ENCODE results near the gene CELSR1.
A peak's percentile ranks its signal among the peaks of the same experiment; 100 is the strongest.

Gene CELSR1

DNA sequence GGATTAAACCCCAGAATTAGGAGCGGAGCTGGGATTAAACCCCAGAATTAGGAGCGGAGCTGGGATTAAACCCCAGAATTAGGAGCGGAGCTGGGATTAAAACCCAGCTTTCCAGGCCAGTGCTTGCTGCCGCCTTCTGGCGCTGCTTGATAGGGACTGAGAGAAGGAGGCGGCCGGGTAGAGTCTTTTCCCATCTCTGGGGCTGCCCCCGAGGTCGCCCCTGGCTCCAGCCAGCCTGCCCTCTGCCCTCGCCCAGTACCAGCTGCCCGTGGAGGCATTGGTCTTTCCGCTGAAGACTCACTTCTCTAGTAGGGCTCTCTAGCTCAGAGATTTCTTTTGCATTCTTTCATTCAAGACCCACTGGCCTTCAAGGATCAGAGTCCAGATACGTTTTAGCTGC, 196.7 kb downstream of the CELSR1 start:
- DNase-seq (ENCODE audit: extremely low read depth in 1 of 2, low read depth in 1 of 2), result no peak

DNA sequence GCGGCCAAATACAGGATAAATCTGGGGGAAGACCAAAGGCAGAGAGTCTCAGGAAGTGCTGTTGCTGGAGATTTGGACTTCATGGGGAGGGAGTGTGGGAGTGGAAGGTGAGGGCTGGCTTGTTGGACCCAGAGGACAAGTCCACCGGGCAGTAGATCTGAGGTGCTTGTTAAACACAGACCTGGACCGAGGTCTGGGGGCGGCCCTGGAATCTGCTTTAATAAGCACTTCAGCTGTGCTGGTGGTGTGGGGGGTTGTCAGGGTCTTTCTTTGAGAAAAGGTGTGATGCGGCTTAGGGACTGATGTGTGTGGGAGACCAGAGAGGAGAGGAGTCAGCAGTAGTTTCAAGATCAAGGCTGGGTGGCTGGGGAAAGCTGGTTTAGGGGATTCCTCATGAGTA, 197.5 kb downstream of the CELSR1 start:
- no peak for DNase-seq (ENCODE audit: extremely low read depth in 1 of 2, low read depth in 1 of 2)

DNA sequence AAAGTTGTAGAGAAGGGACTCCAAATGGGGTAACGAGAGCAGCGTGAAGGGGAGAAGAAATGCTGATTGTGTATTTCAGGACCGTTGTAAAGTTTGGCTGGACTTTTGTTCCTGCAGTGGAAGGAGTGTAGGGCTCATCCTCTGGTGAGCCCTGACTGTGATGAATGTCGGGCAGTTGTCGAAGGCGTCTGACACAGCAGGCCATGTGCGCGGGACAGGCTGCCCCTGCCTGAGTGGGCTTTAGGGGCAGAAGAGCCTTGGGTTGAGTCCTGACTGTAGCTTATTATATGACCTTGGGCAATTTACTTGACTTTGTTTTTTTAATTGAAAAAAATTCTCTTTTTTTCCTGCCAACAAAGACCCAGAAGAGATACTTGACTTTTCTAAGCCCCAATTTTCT, 198.8 kb downstream of the CELSR1 start:
- DNase-seq (ENCODE audit: extremely low read depth in 1 of 2, low read depth in 1 of 2), result no peak

DNA sequence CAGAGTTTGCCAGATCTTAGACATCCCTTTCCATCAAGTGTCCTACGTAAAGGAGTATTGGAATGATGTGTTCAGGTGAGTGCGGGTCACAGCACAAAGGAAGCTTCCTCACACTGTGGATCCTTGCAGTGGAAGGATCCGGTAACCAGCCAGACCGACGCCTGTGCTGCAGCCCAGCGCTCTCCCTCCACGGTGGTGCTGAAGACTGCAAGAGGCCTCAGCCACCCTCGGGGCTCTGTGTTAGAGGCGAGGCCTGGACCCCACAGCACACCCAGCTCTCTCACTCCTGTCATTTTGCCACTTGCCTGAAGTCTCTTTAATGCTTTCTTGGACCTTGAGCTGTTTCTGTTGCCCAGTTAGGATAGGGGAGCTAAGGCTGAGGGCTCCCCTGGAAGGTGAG, 199.6 kb downstream of the CELSR1 start:
- DNase-seq (ENCODE audit: extremely low read depth in 1 of 2, low read depth in 1 of 2), result no peak

DNA sequence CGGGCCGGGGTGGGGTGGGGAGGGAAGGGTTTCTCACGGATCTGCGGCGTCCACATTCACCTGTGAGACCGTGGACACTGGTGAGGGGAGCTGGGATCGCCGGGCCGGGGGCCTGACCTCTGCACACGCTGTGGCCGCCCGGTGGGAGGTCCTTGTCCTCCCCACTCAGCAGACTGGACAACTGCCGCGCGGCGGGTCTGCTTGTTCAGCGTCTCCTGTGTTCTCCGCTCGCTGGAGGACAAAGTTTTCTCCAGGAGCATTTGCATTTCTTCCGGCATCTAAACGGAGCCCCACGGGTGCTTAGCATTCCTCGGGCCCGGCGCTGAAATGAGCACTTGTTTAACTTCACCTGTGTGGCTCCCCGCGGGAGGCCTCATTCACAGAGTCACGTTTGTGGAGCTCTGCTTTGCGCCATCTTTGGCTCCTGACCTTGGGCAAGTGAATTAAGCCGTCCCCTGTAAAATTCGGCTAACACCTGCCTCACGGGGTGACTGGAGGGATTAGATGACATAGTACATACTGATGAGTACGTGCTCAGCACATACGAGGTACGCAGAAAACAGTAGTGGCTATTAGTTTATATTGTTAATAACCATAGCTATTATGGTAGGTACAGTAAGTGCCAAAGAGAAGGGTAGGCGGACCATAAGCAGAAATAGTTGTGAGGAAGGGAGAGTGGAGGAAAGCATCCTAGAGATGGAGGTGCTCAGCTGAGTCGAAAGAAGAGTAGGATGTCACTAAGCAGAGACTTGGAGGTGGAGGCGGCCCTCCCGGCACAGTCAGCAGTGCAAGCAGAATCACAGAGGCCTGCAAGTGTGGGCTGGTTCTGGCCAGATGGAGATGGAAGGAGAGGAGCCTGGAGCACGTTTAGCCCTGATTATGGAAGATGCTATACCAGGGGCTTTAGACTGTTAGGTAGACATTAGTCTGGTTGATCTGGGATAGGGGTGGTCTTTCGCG, 201.0 kb downstream of the CELSR1 start:
- no peak for DNase-seq (ENCODE audit: extremely low read depth in 1 of 2, low read depth in 1 of 2)

DNA sequence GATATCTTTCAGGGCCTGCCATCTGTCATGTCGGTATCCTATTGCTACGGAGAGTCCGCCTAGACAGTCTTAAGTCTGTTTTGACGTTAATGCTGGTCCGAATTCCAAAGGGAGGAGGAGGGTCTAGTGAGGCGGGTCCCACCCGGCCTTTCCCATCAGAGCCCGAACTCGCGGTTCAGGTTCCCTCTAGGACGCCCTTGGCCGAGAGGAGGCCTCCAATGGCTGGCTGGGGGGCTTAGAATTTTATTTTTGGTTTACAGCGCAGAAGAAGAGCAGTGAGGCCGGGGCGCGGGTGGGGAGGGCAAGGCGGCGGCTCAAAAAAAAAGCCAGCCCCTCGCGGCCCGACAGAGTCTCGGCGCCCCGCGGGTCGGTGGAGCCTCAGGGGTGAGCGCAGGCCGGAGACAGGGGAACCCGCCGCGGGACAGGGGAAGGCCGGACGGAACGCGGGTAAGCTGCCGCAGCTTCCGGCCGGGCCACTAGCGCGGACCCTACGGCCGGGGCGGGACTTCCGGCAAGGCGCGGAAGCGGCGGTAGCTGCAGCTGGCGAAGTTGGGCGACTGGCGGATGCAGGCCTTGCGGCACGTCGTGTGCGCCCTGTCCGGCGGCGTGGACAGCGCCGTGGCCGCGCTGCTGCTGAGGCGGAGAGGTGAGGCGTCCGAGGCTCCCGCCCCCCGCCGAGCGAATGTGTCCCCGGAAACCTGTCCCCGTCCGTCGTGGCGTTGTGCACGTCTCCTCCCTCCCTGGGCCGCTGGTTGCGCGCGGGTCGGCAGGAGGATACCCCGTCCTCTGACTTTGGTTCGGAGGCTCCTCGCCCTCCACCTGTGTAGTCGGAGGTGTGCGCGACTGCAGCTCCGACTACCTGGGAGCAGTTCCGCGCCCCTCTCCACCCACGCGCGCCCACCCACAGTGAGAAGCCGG, 202.0 kb downstream of the CELSR1 start, which contains the start of gene TRMU:
Gene TRMU (plus strand): TSS at position 514 of the 918 bp plus-strand sequence. CDS start 51 bp downstream, at position 565.
- DNase-seq (ENCODE audit: extremely low read depth in 1 of 2, low read depth in 1 of 2), result peak; percentile 69 to 71

DNA sequence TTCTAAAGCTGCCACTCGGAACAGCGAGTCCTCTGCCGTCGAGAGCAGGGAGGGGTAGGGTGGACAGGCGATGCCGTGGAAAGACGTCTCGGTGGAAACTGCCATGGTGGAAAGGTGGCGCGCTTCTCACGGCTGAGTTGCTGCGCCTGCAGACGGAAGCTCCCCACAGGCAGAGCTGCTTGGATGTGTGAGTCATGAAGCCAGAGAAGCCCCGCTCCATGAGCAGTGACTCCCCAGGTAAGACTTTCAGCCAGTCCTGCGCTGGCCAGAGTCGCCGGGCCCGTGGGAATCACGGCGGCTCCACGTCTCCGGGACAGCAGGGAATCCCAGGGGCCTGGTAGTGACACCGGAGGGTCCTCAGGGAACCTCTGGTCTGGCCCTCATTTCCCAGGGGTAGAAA, 205.9 kb downstream of the CELSR1 start:
- no peak for DNase-seq (ENCODE audit: extremely low read depth in 1 of 2, low read depth in 1 of 2)

DNA sequence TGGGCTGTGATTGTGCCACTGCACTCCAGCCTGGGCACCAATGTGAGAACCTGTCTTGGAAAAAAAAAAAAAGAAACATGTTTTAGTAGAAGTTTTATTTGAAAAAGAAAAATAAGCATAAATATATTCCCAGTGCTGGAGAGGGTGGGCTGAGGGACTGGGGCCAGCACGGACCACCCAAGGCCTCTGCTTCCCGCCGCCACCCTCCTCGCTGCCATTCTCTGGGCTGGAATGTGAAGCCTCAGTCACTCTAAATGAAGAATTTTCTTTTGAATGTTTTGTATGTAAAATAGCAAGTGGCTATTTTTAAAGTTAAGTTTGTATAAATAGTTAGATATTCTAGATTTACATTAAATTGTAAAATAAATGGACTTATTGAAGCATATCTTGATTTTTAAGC, 207.0 kb downstream of the CELSR1 start:
- DNase-seq (ENCODE audit: extremely low read depth in 1 of 2, low read depth in 1 of 2), result no peak

DNA sequence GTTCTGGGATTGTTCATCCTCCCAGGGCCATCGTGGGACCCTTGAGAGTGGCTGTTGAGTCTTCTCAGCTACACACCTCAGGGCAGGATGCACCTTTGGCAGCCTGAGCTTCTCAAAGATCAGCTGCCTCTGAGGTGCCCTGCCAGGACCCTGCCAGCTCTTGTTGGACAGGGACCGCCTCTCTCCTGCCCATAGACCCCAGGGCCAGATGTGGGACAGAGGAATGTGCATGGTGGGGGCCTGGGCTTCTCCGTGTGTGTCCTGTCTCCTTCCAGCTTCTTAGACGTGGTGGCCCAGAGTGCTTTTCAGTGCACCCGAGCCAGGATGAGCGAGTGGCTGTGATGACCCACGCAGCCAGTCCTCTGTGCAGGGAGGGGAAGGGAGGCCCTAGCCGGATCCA, 207.8 kb downstream of the CELSR1 start:
- no peak for DNase-seq (ENCODE audit: extremely low read depth in 1 of 2, low read depth in 1 of 2)

DNA sequence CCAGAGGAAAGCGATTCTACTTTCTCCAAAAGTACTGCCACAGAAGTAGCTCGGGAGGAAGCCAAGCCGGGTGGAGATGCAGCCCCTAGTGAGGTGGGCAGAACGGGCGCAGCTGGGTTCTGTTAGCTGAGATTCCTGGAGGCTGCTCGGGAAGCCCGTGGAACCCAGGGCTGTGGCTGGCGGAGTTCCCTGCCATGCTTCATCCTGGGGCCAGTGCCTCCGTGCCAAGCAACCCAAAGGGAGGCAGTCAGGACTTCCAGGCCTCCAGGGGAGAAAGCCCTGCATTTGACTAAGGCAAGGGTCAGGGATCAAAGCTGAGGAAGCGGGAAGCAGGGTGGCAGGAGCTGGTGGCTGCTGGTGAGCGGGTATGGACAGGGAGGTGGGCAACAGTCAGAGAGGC, 208.6 kb downstream of the CELSR1 start:
- DNase-seq (ENCODE audit: extremely low read depth in 1 of 2, low read depth in 1 of 2), result no peak

DNA sequence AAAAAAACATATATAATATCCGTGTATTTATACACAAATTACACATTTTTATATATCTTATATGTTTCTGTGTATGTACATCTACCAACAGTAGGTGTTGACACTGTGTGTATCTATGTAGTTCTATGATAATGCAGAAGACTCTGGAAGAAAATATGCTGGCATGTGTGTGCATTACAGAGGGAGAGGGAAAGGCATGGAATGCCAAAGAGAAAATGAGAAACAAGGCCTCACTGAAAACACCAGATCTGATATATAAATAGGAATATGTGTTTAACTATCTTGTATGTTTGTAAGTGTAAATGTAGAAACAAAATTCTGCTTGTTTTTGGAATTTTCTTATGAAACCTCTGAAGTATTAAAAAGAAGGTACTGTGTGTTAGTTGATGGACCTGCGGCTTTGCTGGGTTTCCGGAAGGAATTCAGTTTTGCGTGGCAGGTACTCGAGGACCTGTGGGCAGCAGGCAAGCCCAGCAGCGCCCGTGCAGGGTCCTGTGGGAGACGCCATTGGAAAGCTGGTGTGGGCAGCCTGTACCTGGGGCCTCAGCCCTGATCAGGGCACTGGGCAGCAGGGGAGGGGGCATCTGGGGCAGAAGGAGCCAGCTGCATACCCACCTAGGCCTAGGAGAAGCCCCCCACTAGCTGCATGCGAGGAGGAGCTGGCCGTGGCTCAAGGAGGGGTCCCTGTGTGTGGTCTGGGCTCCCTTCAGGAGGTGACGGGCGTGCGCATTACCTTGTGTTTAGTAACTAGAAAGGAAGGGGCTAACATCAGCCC, 209.5 kb downstream of the CELSR1 start:
- no peak for DNase-seq (ENCODE audit: extremely low read depth in 1 of 2, low read depth in 1 of 2)

DNA sequence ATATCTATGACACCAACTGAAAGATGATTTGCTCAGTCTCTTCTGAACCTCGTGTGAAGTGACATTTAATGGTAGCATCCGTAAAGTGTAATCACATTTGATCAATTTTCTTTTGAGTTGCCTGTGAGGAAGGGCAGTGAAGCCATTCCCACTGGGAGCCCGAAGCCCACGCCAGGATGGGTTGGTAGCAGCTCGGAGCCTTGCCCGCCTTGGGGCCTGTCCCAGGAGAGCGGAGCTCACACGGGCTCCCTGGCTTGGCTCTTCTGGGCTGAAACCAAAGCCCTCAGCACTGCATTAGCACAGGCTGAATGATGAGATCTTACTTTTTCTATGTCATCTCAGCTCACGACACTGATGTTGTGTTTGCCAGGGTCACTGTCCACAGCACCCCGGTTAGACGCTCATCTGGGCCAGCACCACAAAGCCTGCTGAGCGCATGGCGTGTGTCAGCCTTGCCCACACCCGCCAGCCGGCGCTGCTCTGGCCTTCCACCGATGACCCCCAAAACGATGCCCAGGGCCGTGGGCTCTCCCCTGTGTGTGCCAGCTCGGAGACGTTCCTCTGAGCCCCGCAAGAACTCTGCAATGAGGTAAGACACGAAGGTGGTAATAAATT, 211.2 kb downstream of the CELSR1 start:
- DNase-seq (ENCODE audit: extremely low read depth in 1 of 2, low read depth in 1 of 2), result no peak

DNA sequence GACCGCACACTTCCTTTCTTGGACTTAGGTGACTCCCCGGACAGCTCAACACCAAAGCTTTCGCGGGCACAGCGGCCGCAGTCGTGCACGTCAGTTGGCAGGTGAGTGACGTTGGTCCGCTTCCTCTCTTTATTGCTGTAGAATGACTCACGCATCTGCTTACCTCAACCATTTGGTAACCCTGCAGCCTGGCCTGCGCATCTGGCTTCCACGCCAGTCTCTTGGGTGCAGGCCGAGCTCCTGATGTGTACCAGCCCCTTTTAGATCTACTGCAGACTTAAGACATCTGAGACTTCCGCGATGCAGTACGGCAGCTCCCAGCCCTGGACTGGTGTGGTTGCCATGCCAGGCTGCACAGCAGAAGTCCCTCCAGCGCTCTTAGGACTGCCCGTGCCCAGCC, 214.3 kb downstream of the CELSR1 start:
- no peak for DNase-seq (ENCODE audit: extremely low read depth in 1 of 2, low read depth in 1 of 2)

DNA sequence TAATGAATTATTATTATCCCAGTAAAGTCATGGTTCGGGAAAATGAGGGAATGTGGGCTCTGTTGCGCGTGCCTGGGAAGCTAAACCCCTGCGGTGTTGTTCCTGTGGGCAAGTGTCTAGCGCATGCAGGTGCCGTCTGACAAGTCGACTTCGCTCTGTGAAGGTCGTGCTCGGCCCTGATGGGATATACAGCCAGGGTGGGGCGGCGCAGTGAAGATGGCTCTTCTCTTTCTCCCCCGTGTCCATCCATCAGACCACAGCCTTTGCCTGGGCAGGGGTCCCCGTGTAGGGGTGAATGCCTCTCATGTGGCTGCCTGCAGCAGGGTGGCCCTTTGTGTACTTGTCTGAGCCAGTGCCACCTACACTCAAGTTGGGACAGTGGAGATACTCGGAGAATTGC, 214.7 kb downstream of the CELSR1 start:
- no peak for DNase-seq (ENCODE audit: extremely low read depth in 1 of 2, low read depth in 1 of 2)

DNA sequence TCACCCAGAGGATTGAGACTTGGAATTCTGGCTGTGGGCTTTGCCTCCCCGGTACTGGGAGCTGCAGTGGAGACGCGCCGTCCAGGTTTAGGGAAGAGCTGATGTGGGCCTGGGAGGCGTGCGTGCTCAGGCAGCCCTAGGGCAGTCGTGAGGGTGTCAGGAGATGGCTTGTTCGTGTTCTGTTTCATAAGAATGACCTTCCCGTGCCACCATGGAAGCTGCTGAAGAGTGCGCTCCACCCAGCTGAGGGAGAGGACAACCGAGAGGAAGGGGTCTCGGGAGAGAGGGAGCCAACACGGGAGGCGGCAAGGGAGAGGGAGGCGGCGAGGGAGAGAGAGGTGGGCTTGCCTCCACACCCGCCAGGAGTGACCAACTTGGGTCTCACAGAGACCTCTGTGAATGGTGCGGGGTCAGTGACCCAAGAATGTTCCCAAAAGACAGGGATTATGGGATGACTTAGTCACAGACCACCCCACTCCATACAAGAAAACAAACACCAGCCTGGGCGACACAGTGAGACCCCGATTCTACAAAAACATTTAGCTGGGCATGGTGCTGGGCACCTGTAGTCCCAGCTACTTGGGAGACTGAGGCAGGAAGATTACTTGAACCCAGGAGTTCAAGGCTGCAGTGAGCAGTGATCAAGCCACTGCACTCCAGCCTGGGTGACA, 216.6 kb downstream of the CELSR1 start:
- DNase-seq (ENCODE audit: extremely low read depth in 1 of 2, low read depth in 1 of 2), result no peak

DNA sequence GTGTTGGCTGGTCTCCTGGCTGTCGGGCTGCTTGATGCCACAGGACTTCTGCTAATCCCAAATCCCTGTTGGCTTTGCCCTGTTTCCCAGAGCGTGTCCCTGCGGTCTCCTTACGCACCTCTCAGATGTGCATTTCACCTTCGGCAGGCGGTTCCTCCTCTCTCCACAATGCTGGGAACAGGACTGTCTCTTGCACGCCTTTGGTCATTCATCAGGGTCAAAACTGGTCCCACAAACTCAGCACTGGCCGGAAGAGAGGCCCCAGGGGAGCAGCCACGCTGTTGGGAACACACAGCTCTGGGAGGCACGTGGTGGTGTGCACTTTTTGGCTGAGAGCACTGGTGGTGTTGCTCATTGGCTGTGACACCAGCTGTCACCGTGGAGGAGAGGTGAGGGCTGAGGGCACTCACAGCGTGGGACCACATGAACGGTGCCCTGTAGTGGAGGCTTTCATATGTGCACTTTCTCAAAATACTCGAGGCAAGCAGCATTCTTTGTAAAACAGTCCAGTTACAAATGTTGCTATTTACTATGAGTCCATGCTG, 217.2 kb downstream of the CELSR1 start:
- no peak for DNase-seq (ENCODE audit: extremely low read depth in 1 of 2, low read depth in 1 of 2)

DNA sequence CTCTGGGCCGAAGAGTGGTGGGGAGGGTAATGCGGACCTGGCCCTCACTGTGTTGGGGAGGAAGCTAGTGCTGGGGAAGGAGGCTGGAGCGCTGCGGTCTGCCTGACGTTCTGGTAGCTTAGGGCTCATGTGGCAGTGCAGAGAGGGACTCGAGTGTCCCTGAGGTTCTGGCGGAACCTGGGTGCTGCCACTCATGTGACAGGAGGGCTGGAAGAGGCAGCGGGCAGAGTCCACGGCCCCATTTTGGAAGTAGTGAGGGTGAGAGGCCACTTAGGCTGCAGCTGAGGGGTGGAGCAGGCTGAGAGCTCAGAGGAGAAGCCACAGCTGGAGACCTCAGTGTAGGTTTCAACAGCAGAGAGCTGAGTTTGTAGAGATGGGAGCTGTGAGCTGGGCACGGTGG, 218.1 kb downstream of the CELSR1 start:
- no peak for DNase-seq (ENCODE audit: extremely low read depth in 1 of 2, low read depth in 1 of 2)

DNA sequence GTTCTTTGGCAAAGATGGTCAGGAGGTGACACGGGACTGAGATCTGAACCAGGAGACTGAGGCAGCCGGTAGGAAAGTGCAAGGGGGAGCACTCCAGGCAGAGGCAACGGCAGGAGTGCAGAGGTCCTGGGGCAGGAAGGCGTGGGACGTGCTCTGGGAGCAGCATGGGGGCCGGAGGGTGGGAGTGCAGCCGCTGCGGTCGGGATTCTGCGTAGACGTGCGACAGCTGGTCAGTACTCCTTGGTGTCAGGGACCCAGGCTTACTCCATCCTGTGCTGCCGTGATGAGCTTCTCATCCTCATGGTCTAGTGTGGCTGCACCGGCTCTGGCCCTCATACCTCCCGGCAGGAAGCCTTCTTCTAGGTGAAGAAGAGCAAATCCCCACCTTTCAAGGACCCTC, 218.8 kb downstream of the CELSR1 start:
- DNase-seq (ENCODE audit: extremely low read depth in 1 of 2, low read depth in 1 of 2), result no peak

DNA sequence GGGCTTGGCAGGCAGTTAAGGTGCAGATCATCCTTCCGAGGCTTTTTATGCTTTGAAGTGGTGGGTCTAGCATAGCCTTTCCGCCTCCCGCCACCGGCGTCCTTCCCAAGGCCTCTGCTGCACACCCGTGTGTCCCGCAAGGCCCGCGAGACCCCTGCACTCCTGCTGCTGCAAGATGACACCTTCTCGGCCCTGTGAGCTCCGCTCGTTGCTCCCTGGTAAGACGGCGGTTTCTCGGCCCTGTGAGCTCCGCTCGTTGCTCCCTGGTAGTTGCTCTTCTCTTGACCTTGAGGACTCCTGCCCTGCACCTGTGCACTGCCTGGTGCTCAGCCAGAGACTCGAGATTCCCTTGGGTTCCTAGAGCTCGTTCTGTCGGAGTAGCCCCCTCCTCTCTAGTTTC, 219.8 kb downstream of the CELSR1 start:
- no peak for DNase-seq (ENCODE audit: extremely low read depth in 1 of 2, low read depth in 1 of 2)

DNA sequence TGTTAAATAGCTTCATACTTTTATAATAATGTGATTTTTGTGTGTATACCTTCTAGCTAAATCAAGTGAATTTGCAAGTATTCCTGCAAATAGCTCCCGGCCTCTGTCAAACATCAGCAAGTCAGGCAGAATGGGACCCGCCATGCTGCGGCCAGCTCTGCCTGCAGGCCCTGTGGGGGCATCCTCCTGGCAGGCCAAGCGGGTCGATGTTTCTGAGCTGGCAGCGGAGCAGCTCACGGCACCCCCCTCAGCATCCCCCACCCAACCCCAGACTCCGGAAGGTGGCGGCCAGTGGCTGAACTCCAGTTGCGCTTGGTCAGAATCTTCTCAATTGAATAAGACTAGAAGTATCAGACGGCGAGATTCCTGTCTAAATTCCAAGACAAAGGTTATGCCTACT, 221.4 kb downstream of the CELSR1 start:
- no peak for DNase-seq (ENCODE audit: extremely low read depth in 1 of 2, low read depth in 1 of 2)

Data from stimulated activated CD8-positive, alpha-beta memory T cell treated with anti-CD3 and anti-CD28 coated beads, Interleukin-7, amount 100 ng/mL, for 48 hours (primary cell).